GM23338 (cell line): Measurements from ENCODE around the gene MAP3K9. TPM values are rescaled to one million over a fixed set of nuclear protein-coding genes. Genes with fewer than 3 reads are reported as not detected.

Experiments
- ATAC-seq: fragments of 200-7000 bp; cut with Tn5 transposase; 3 replicates; pipeline ENCODE4 v1.9.1; 2020
- DNase-seq: peaks from one replicate; pipeline ENCODE4 v3.0.0-alpha.2; 2015; ENCODE audit warnings: low spot score
- H2AFZ ChIP-seq: fragments of 200-600 bp; sonication (generic); 2 replicates; pipeline ENCODE4 v1.8.0; 2016; ENCODE audit warnings: antibody characterized with exemption, mild to moderate bottlenecking, moderate library complexity
- H3F3A ChIP-seq: fragments of 200-600 bp; sonication (generic); replicated peaks from 2 replicates; pipeline ENCODE4 v1.8.0; 2017; ENCODE audit warnings: antibody characterized with exemption, mixed run types, low read depth
- H3K27ac ChIP-seq: fragments of 200-600 bp; sonication (generic); 2 replicates; pipeline ENCODE4 v1.6.1; 2016; ENCODE audit warnings: low read depth
- H3K27me3 ChIP-seq: fragments of 200-600 bp; sonication (generic); 2 replicates; pipeline ENCODE4 v1.8.0; 2016; ENCODE audit warnings: mild to moderate bottlenecking, mixed run types, moderate library complexity; ENCODE audit not compliant: insufficient read depth
- H3K36me3 ChIP-seq: fragments of 200-600 bp; sonication (generic); 2 replicates; pipeline ENCODE4 v1.8.0; 2016; ENCODE audit warnings: mild to moderate bottlenecking; ENCODE audit not compliant: insufficient read depth
- H3K4me1 ChIP-seq: fragments of 200-600 bp; sonication (generic); 2 replicates; pipeline ENCODE4 v1.8.0; 2016; ENCODE audit warnings: mild to moderate bottlenecking, moderate library complexity; ENCODE audit not compliant: insufficient read depth
- H3K4me2 ChIP-seq: fragments of 200-600 bp; sonication (generic); 2 replicates; pipeline ENCODE4 v1.7.1; 2017; ENCODE audit warnings: mixed run types
- H3K4me3 ChIP-seq: fragments of 200-600 bp; sonication (generic); 2 replicates; pipeline ENCODE4 v1.6.1; 2016; ENCODE audit warnings: mixed run types
- H3K79me2 ChIP-seq: fragments of 200-600 bp; sonication (generic); replicated peaks from 2 replicates; pipeline ENCODE4 v1.8.0; 2017; ENCODE audit warnings: mild to moderate bottlenecking; ENCODE audit not compliant: insufficient read depth
- H3K9me2 ChIP-seq: fragments of 200-600 bp; sonication (generic); 2 replicates; pipeline ENCODE4 v1.8.0; 2017; ENCODE audit not compliant: insufficient read depth
- H4K20me1 ChIP-seq: fragments of 200-600 bp; sonication (generic); replicated peaks from 2 replicates; pipeline ENCODE4 v1.8.0; 2017; ENCODE audit warnings: mild to moderate bottlenecking; ENCODE audit not compliant: insufficient read depth
- H3K27ac Mint-ChIP-seq: 2 replicates; pipeline ENCODE4 v1.8.0; 2020; ENCODE audit warnings: inconsistent platforms, mild to moderate bottlenecking, moderate library complexity, mixed read lengths
- H3K27me3 Mint-ChIP-seq: 3 replicates; pipeline ENCODE4 v1.8.0; 2022; ENCODE audit warnings: low read depth, mild to moderate bottlenecking, moderate library complexity, mixed read lengths, inconsistent platforms; ENCODE audit not compliant: insufficient read depth, poor library complexity
- H3K36me3 Mint-ChIP-seq: 3 replicates; pipeline ENCODE4 v1.8.0; 2021; ENCODE audit warnings: low read depth, mild to moderate bottlenecking, inconsistent platforms, moderate library complexity, mixed read lengths
- H3K4me1 Mint-ChIP-seq: 3 replicates; pipeline ENCODE4 v1.8.0; 2020; ENCODE audit warnings: mild to moderate bottlenecking, inconsistent platforms, mixed read lengths
- H3K4me3 Mint-ChIP-seq: 3 replicates; pipeline ENCODE4 v1.8.0; 2021; ENCODE audit warnings: moderate library complexity, mild to moderate bottlenecking, inconsistent platforms, mixed read lengths
- H3K9me3 Mint-ChIP-seq: 3 replicates; pipeline ENCODE4 v1.8.0; 2020; ENCODE audit warnings: moderate library complexity, mild to moderate bottlenecking, inconsistent platforms, mixed read lengths
- CREB1 ChIP-seq: fragments of 250-450 bp; sonication (Bioruptor Pico); IDR thresholded peaks from 2 replicates; pipeline ENCODE4 v1.5.0; 2020; ENCODE audit warnings: low read depth, mild to moderate bottlenecking, moderate library complexity
- EZH2 ChIP-seq: fragments of 200-600 bp; sonication (generic); IDR thresholded peaks from one replicate; pipeline ENCODE4 v1.8.0; 2017; ENCODE audit warnings: antibody characterized with exemption, mild to moderate bottlenecking, low read depth; ENCODE audit not compliant: unreplicated experiment
- EZH2phosphoT487 ChIP-seq: fragments of 200-600 bp; sonication (generic); IDR thresholded peaks from one replicate; pipeline ENCODE4 v1.8.1; 2018; ENCODE audit warnings: antibody characterized with exemption; ENCODE audit not compliant: unreplicated experiment
- JUNB ChIP-seq: IDR thresholded peaks from one replicate; pipeline ENCODE4 v1.6.1; 2016; ENCODE audit warnings: antibody characterized with exemption; ENCODE audit not compliant: unreplicated experiment
- NANOG ChIP-seq: IDR thresholded peaks from 2 replicates; pipeline ENCODE4 v1.6.1; 2016; ENCODE audit warnings: antibody characterized with exemption, borderline replicate concordance
- POLR2AphosphoS5 ChIP-seq: IDR thresholded peaks from 2 replicates; pipeline ENCODE4 v1.6.1; 2016; ENCODE audit warnings: antibody characterized with exemption, low read depth
- ZNF114 ChIP-seq: fragments of 250-450 bp; sonication (Bioruptor Pico); IDR thresholded peaks from 2 replicates; pipeline ENCODE4 v1.5.0; 2020; ENCODE audit warnings: mild to moderate bottlenecking, moderate library complexity
- ZNF331 ChIP-seq: fragments of 250-450 bp; sonication (Bioruptor Pico); IDR thresholded peaks from 2 replicates; pipeline ENCODE4 v1.5.0; 2020; ENCODE audit warnings: low read depth, mild to moderate bottlenecking, moderate library complexity
- polyA plus RNA-seq: library from polyadenylated mRNA; unstranded; fragments of >200 nt; fragmentation: Nextera tagmentation; extraction: Ambion mirVana; gene quantifications from 2 replicates; pipeline ENCODE4 v1.2.1, GENCODE V29; 2016
- total RNA-seq: library from RNA; depleted of rRNA; stranded (reverse); fragments of >200 nt; shearing (Covaris generic); gene quantifications from 2 replicates; pipeline ENCODE4 v1.2.3, GENCODE V29; 2014
- TF ChIP-seq, protein P1 (sequence below): IDR thresholded peaks from 2 replicates; pipeline ENCODE4 v1.6.1; 2016; ENCODE audit warnings: antibody characterized with exemption
- TF ChIP-seq, protein P2 (sequence below): fragments of 250-450 bp; sonication (Bioruptor Pico); IDR thresholded peaks from 2 replicates; pipeline ENCODE4 v1.5.0; 2020; ENCODE audit warnings: mild to moderate bottlenecking, moderate library complexity
- TF ChIP-seq, protein P3 (sequence below), 2 experiments: fragments of 200-600 bp in 1 of 2; sonication (generic) in 1 of 2; conservative IDR thresholded peaks; 2 replicates each; pipeline versions ENCODE4 v1.5.1 to v1.6.1; 2016 to 2017; ENCODE audit warnings: antibody characterized with exemption in 2 of 2, low read depth in 2 of 2, mild to moderate bottlenecking in 2 of 2, moderate library complexity in 1 of 2

The MAP3K9 gene
- total and polyA plus RNA-seq, 2 experiments from 2014 or later: 5.3 to 30.8 TPM

- TF ChIP-seq, protein P1, sequence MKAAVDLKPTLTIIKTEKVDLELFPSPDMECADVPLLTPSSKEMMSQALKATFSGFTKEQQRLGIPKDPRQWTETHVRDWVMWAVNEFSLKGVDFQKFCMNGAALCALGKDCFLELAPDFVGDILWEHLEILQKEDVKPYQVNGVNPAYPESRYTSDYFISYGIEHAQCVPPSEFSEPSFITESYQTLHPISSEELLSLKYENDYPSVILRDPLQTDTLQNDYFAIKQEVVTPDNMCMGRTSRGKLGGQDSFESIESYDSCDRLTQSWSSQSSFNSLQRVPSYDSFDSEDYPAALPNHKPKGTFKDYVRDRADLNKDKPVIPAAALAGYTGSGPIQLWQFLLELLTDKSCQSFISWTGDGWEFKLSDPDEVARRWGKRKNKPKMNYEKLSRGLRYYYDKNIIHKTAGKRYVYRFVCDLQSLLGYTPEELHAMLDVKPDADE: no peak
- TF ChIP-seq ZNF331 (CRISPR knock-in tag) (no peak), EZH2 (no peak), ZNF114 (CRISPR knock-in tag) (no peak), EZH2phosphoT487 (no peak), JUNB (no peak), NANOG (no peak)
These were observed 27.0 kb downstream of the MAP3K9 start (continued) for GRCh38 chr14:70782361-70782760.

GRCh38 chr14:70780396-70781075 lies 28.8 kb downstream of the MAP3K9 start:
- Histone ChIP-seq H3K36me3 (no peaks in the 10 kb centered on the region), H3K79me2 (peaks cover 74% of the 10 kb centered on the region)

DNA sequence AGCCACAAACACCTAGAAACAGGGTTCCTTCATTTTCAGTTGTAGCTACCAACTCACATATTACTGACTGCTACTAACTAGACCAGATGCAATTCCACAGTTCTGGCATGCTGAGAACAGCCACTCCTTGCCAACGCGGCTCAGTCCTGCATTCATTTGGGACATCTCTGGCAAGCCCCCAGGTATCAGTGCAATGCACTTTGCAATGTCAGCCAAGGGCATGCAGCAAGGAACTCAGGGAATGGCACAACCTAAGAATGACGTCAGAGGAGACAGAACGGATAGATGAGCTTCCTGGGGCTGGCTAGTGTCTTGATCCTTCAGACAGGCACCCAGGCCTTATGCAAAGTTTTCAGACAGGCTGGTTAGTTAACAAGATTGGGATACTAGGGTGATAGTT lies 29.6 kb downstream of the MAP3K9 start:
- H3K36me3 Mint-ChIP-seq: peaks cover 3% of the 10 kb centered on the region; the same call in 1 of the 3 replicates
- no peaks in the 10 kb centered on the region for H3K27me3 ChIP-seq
- H2AFZ ChIP-seq: no peak overlapping the region
- H3K79me2 ChIP-seq: peaks cover 74% of the 10 kb centered on the region
- ATAC-seq (no peak), DNase-seq (no peak)
- H3K4me1 ChIP-seq: peaks cover 10% of the 10 kb centered on the region
- H4K20me1 ChIP-seq: peaks cover 8% of the 10 kb centered on the region
- H3K27me3 Mint-ChIP-seq: peaks cover 2% of the 10 kb centered on the region
- no peak overlapping the region for H3K4me3 ChIP-seq
- H3K4me3 Mint-ChIP-seq: no peak overlapping the region
- no peak overlapping the region for H3K27ac Mint-ChIP-seq
- H3K36me3 ChIP-seq: no peaks in the 10 kb centered on the region
- peak overlapping the region; percentile 32; the same call in 1 of the 2 replicates for H3K27ac ChIP-seq
- H3K9me2 ChIP-seq: no peaks in the 10 kb centered on the region
- peaks cover 8% of the 10 kb centered on the region for H3K4me1 Mint-ChIP-seq
- no peaks in the 10 kb centered on the region for H3F3A ChIP-seq
- H3K4me2 ChIP-seq: no peak overlapping the region
- no peaks in the 10 kb centered on the region for H3K9me3 Mint-ChIP-seq
- TF ChIP-seq POLR2AphosphoS5 (no peak), ZNF331 (CRISPR knock-in tag) (no peak), CREB1 (no peak)
- TF ChIP-seq, protein P2, sequence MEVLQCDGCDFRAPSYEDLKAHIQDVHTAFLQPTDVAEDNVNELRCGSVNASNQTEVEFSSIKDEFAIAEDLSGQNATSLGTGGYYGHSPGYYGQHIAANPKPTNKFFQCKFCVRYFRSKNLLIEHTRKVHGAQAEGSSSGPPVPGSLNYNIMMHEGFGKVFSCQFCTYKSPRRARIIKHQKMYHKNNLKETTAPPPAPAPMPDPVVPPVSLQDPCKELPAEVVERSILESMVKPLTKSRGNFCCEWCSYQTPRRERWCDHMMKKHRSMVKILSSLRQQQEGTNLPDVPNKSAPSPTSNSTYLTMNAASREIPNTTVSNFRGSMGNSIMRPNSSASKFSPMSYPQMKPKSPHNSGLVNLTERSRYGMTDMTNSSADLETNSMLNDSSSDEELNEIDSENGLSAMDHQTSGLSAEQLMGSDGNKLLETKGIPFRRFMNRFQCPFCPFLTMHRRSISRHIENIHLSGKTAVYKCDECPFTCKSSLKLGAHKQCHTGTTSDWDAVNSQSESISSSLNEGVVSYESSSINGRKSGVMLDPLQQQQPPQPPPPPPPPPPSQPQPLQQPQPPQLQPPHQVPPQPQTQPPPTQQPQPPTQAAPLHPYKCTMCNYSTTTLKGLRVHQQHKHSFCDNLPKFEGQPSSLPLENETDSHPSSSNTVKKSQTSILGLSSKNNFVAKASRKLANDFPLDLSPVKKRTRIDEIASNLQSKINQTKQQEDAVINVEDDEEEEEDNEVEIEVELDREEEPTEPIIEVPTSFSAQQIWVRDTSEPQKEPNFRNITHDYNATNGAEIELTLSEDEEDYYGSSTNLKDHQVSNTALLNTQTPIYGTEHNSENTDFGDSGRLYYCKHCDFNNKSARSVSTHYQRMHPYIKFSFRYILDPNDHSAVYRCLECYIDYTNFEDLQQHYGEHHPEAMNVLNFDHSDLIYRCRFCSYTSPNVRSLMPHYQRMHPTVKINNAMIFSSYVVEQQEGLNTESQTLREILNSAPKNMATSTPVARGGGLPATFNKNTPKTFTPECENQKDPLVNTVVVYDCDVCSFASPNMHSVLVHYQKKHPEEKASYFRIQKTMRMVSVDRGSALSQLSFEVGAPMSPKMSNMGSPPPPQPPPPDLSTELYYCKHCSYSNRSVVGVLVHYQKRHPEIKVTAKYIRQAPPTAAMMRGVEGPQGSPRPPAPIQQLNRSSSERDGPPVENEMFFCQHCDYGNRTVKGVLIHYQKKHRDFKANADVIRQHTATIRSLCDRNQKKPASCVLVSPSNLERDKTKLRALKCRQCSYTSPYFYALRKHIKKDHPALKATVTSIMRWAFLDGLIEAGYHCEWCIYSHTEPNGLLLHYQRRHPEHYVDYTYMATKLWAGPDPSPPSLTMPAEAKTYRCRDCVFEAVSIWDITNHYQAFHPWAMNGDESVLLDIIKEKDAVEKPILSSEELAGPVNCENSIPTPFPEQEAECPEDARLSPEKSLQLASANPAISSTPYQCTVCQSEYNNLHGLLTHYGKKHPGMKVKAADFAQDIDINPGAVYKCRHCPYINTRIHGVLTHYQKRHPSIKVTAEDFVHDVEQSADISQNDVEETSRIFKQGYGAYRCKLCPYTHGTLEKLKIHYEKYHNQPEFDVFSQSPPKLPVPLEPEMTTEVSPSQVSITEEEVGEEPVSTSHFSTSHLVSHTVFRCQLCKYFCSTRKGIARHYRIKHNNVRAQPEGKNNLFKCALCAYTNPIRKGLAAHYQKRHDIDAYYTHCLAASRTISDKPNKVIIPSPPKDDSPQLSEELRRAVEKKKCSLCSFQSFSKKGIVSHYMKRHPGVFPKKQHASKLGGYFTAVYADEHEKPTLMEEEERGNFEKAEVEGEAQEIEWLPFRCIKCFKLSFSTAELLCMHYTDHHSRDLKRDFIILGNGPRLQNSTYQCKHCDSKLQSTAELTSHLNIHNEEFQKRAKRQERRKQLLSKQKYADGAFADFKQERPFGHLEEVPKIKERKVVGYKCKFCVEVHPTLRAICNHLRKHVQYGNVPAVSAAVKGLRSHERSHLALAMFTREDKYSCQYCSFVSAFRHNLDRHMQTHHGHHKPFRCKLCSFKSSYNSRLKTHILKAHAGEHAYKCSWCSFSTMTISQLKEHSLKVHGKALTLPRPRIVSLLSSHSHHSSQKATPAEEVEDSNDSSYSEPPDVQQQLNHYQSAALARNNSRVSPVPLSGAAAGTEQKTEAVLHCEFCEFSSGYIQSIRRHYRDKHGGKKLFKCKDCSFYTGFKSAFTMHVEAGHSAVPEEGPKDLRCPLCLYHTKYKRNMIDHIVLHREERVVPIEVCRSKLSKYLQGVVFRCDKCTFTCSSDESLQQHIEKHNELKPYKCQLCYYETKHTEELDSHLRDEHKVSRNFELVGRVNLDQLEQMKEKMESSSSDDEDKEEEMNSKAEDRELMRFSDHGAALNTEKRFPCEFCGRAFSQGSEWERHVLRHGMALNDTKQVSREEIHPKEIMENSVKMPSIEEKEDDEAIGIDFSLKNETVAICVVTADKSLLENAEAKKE (CRISPR knock-in tag): no peak
- TF ChIP-seq, protein P3, sequence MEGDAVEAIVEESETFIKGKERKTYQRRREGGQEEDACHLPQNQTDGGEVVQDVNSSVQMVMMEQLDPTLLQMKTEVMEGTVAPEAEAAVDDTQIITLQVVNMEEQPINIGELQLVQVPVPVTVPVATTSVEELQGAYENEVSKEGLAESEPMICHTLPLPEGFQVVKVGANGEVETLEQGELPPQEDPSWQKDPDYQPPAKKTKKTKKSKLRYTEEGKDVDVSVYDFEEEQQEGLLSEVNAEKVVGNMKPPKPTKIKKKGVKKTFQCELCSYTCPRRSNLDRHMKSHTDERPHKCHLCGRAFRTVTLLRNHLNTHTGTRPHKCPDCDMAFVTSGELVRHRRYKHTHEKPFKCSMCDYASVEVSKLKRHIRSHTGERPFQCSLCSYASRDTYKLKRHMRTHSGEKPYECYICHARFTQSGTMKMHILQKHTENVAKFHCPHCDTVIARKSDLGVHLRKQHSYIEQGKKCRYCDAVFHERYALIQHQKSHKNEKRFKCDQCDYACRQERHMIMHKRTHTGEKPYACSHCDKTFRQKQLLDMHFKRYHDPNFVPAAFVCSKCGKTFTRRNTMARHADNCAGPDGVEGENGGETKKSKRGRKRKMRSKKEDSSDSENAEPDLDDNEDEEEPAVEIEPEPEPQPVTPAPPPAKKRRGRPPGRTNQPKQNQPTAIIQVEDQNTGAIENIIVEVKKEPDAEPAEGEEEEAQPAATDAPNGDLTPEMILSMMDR (conservative IDR thresholded peaks at IDR 0.05; ENCODE audit: low read depth in 2 of 2): no peak

More at GRCh38 chr14:70780396-70781075, 28.8 kb downstream of the MAP3K9 start:
- no peak for DNase-seq
- H2AFZ ChIP-seq: no peak overlapping the region
- no peak overlapping the region for H3K27ac ChIP-seq
- no peak for ATAC-seq
- Mint-ChIP-seq H3K9me3 (no peaks in the 10 kb centered on the region), H3K27ac (no peak overlapping the region), H3K36me3 (peaks cover 6% of the 10 kb centered on the region; the same call in 2 of the 3 replicates), H3K27me3 (peaks cover 2% of the 10 kb centered on the region), H3K4me3 (no peak overlapping the region), H3K4me1 (peaks cover 6% of the 10 kb centered on the region; the same call in 2 of the 3 replicates)
- no peaks in the 10 kb centered on the region for H3K9me2 ChIP-seq
- peaks cover 9% of the 10 kb centered on the region for H3K4me1 ChIP-seq
- no peak overlapping the region for H3K4me3 ChIP-seq
- no peak overlapping the region for H3K4me2 ChIP-seq
- H3F3A ChIP-seq: no peaks in the 10 kb centered on the region
- peaks cover 8% of the 10 kb centered on the region for H4K20me1 ChIP-seq
- no peak for TF ChIP-seq ZNF331 (CRISPR knock-in tag)
- TF ChIP-seq JUNB: no peak
- H3K27me3 ChIP-seq: no peaks in the 10 kb centered on the region
